Dermis microvascular lymphatic vessel endothelial cell (primary cell): ENCODE data around the gene ZBTB14. TPM values are rescaled to one million over a fixed set of nuclear protein-coding genes. Genes with fewer than 3 reads are reported as not detected.

Experiments used
- DNase-seq, 2 donors: peaks; one replicate each; pipeline versions ENCODE4 v3.0.0 to v3.0.0-alpha.2; 2010; ENCODE audit warnings: low read depth in 2 of 2
- total RNA-seq: library from RNA; depleted of rRNA; stranded (reverse); fragments of >200 nt; gene quantifications from 2 replicates; pipeline ENCODE4 v1.2.1, GENCODE V29; 2014

ZBTB14 gene, protein sequence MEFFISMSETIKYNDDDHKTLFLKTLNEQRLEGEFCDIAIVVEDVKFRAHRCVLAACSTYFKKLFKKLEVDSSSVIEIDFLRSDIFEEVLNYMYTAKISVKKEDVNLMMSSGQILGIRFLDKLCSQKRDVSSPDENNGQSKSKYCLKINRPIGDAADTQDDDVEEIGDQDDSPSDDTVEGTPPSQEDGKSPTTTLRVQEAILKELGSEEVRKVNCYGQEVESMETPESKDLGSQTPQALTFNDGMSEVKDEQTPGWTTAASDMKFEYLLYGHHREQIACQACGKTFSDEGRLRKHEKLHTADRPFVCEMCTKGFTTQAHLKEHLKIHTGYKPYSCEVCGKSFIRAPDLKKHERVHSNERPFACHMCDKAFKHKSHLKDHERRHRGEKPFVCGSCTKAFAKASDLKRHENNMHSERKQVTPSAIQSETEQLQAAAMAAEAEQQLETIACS
- 10.0 and 11.5 TPM in 2 replicates for total RNA-seq

DNA sequence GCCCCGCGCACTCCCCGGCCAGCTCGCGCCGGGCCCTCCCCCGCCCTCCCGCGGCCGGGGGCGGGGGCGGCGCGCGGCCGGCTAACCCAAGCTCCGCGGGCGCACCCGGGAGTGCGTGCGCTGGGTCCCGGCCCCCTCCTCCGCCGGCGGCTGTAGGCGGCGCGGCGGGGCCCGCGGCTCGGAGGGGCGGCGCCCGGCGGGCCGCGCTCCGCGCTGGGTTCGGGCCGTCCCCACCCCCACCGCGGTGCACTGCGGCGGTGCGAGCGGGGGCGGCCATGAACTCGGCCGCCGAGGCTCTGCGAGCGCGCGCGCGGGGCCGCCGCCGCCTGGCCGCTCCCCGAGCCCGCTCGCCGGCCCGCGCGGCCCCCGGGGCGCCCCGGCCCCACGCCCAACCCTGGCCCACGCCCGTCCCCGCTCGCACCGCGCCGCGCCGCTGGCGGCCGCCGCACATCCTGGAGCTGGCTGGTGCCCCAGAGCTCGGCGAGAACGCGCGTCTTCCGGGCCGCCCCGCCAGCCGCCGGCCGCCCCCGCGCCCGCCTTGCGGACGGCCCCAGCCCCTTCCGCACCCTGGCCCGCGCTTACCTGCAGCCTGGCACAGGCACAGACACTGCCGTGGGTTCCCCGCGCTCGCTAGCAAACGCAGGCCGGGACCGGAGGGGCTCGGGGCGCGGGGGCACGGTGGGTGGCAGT, at the start of gene ZBTB14:
Gene ZBTB14 (minus strand): TSS at position 496 of the 690 bp plus-strand sequence. CDS start 2,480 bp downstream, outside the sequence.
- DNase-seq = peak; percentile 9 to 67

DNA sequence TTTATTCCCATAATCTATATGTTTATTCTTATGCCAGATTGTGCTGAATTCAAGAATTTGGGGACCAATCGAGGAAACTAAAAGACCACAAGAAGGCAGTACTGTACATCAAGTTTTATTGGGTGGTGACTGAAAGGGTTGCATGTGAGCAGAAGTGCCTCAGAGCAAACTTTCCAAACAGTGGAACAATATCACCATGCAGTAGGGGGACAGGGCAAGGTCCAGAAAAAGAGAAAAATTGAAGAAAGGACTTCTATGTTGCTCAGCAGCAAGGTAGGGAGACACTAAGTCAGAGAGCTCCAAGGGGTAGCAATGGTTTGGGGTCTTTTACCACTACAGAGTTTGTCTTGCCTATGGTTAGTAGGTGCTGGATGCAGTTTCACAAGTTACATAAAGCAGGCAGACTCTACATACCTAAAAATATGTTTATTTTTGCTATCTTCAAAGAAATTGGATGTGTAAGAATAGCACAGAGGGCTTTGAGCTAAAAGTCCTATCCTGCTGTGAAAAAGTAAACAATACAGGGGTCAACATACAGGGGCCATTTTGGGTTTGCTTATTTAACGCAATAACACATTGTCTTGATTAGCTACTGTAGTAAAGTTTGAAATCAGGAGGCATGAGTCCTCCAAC, 43.8 kb upstream of the ZBTB14 start:
- DNase-seq = no peak

DNA sequence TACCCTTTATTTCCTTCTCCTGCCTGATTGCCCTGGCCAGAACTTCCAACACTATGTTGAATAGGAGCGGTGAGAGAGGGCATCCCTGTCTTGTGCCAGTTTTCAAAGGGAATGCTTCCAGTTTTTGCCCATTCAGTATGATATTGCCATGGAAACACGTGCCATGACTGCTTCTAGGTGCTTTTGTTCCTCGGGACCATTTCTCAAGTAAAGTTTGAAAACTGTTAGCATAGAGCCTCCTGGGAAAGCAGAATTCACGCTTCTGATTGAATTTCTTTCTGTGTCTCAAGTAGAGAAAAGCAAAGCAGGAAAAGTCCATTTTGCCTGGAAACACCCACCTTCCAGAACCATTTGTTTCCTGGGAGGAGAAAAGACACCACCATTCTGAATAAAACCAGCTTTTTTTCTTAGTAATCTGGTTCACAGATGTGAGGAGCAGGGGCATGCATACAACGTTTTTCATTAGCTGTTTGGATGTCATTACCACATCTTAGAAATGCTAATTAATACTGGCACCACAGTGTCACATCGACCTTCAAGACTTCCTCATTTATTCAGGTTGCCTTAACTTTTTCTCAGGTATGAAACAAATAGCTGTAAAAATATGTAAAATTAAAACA, 39.0 kb upstream of the ZBTB14 start:
- DNase-seq = no peak

DNA sequence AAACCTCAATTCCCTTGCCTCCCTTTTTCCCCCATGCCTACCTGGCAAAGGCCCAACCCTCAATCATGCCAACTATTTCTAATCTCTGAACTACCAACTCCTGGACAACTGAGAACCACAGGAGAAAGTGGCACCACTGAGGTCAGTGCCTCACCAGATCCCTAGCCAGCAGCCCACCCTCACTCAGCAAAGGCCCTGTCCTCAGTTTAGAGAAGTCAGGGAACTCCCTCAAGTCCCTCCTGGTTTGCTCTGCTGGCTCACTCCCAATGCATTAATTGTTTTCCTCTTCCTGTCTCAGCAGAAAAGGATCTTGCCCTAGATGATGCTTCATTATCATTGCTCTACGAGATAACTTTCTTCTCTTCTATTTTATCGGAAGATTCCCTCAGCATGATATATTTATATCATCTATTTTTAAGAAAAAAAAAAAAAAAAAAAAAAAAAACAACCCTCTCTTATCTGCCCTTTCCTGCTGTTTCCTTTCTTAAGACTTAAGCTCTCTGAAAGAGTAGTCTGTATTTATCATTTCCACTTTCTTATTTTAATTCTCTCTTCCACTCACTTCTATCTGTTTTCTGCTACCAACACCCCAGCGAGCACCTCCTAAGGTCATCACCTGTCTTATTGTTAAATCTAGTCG, 22.7 kb upstream of the ZBTB14 start:
- no peak for DNase-seq

DNA sequence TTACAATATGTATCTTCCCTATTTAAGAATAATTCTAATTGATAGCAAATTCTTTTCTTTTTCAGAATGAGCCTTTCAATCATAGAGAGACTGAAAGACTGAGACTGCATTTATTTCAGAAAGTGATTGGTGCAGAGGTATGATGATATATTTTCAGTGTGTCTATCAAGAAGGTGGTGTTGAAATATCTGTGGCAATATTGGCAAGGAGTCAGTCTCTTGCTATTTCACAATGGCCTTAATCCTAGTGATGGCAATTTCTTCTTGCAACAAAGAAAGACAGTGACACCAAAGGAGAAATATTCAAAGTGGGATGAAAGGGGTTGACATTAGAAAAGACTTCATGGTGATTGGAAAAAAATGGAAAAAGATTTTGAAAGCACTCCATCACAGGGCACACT, 21.7 kb upstream of the ZBTB14 start:
- DNase-seq = no peak

DNA sequence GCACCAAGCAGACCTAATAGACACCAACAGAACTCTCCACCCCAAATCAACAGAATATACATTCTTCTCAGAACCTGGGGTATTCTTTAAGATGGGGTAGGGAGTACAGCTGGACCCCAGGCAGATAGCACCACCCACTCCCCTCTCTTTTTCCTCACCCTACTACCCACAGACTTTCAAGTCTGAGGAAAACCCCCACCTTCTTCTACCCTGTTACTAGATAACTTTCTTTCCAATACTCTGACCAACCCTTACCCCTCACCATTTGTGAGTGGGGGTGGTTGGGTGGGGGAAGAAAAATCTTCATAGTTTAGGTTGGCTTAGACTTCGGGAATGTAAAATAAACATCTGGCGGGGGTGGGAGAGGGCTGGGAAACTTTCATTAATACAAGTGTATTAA, 20.3 kb upstream of the ZBTB14 start:
- no peak for DNase-seq

DNA sequence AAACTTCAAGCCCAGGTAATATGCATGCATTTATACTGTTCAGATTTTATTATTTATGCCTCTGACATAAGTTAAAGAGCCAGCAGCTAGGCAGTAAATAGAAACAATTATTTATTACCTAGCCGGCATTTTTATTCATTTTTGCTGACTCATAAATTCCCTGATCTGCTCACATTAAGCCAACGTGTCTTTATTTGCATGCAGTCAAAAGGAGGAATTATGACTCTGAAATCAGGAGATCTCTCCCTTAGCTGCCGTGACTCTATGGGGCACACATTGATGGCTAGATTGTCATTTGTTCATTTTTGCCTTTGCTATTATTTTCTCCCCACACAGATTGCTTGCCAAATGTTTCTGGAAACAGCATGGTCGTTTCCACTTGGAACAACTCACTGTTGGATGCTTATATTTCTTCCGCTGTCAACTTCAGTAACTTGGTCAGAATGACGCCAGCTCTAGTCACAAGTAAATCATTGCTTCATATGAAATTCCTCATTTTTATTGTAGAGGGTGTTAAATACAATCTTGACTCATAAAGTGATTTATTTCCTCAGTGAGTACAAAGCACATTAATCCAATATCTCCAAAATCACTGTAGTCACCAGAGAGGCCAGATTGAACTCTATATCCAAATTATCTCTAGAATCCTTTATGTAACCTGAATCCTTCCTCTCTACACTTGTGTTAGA, 15.9 kb upstream of the ZBTB14 start:
- no peak for DNase-seq

DNA sequence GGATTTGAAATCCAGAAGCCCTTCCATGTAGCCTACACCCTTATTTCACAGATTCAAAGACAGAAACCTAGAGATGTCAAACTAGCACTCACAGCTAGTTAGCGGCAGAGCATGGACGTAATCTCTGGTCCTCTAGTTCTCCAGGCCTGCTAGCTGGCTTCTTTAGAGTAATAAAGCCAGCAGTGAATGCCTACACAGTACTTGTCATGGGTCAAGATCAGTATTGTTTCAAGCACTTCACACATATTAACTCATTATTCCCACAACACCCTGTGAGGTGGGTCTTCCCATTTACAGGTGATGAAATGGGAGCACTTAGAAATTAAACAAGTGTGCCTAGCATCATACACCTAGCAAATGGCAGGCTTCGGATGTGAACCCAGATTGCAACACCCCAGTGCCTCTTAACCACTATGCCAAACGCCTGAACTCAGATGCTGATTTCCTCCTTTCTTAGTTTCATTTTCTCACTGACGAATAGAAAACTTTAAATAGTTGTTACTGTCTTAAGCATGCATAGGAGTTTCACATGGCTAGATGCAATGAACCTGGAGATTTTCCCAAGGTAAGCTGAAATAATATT, 14.5 kb upstream of the ZBTB14 start:
- DNase-seq = no peak

DNA sequence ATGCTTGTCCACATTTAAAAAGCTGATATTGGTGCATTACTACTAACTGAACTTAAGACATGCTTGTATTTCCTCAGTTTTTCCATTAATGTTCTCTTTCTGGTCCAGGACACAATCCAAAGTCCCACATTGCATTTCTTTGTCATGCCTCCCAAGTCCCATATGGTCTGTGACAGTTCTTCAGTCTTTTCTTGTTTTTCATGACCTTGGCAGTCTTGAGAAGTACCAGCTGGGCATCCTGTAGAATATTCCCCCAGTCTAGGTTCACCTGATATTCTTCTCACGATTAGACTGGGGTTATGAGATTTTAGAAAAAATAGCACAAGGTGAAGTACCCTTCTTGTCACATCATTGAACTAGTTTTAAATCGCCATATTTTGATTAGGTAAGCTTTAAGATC, 10.3 kb upstream of the ZBTB14 start:
- DNase-seq = no peak

DNA sequence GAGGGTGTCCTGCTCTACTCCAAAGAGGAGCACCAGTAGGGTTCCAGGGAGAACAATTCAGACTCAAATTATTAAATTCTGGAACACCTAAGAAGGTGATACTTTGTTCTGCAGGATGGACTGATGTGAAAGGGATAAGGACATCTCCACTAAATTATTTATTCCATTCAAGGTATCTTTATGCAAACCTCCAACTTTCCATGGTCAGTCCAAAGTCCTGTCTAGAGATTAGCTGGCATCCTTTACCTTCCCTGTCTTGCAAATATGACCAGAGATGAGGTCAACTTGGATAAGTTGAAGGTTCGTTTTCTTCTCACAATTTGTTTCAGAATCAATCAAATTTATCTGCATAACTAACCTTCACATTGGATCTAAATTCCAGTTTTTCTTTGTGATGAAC, 8.7 kb upstream of the ZBTB14 start:
- no peak for DNase-seq

DNA sequence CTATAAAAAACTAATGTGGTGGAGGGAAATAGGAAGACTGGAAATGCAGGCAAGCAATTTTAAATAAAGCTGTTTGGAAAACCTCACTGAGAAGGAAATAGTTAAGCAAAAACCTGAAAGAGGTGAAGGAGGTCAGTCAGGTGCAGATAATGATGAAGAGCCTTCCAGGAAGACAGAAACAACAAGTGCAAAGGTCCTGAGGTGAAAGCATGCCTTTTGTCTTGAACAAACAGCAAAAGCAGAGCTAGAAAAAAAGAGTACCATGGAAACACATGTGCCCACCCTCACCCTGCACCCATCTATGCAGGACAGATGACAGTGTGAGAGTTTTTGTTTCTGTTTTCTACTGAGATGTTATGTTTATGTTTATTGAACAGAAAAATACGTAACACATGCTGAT, 8.1 kb upstream of the ZBTB14 start:
- no peak for DNase-seq

DNA sequence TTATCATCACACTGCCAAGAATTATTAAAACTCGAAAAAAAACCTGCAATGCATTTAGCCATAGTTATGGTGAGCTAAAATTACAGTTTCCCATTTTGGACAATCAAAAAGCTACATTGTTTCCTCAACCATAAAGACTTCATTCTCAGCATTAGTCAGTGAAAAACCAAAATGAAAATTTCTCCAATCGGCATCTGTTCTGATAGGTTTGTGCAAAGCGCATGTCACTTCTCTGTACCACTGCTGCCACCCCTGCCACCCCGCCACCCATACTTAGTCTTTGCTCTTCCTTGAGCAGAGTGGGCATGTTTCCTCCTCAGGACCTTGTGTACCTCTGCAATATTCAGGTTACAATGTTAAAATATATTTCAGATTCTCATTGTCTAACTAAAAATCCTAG, 7.1 kb upstream of the ZBTB14 start:
- no peak for DNase-seq

DNA sequence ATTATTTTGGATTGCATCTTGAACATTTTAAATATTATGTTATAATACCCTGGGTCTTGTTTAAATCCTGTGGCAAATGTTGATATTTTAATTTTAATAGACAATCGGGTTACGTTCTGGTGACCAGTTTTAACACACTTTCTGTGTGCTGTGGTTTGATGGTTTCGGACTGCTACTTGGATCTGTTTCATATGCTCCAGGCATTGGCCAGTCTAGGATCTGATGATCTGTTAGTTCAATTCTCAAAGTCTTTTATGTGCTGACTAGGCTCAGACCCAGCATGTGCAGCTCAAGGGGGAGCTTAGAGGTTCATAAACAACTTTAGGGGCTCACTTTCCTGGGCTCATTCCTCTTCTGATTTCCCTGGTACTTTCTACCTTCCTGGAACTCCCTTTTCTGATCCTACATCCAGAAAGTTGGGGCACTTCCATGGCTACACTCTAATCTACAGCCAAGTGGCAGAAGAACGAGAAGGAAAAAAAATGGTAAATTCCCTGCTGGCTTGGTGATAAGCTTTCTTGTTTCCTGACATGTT, 5.0 kb upstream of the ZBTB14 start:
- no peak for DNase-seq

DNA sequence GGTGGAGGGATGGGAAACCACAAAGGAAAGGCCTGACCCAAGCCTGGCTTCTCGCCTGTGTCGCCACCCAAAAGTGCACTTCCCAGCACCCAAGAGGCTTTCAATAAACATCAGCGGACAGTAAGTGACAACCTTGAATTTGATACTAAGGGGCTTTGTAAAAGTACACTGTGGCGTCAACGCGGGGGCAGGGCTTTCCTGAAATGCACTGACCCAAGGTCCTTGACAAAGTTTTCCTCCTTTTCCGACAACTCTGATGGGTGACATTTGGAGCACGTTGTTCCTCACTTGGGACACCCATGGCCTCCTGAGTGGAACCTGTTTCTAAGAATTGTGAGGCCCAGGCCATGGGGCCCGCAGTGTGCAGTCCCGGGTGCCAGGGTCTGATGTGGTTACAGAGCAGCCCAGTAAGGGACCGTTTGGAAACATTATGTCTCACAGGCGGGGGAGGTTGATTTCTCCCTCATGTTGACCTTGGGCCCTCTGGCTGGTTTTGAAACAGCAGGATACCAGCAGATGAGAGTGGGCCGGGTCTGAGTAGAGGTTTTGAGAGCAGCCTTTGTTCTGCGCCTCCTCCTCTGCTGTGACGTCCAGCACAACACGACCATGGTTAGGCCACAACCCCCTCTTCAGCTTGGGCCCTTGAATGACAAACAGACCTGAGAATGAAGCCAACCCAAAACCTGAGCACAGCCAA, 2.8 kb upstream of the ZBTB14 start:
- no peak for DNase-seq

DNA sequence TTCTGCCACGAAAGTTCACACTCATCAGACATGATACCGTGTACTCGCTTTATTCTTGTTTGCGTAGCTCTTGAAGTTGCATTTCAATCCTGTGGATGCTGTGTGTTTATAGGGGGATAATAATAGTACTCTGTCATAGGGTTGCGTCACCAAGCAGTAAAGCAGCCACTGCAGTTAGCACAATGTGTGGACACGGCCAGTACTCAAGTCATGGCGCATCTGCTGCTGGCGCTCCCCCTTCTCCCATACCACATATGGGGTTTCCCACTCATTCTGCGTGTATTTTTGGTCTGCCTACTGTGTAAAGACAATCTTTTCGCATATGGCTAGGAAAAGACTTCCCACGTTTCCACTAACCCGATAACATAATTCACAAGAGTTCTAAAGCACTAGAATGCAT, 2.1 kb upstream of the ZBTB14 start:
- no peak for DNase-seq

DNA sequence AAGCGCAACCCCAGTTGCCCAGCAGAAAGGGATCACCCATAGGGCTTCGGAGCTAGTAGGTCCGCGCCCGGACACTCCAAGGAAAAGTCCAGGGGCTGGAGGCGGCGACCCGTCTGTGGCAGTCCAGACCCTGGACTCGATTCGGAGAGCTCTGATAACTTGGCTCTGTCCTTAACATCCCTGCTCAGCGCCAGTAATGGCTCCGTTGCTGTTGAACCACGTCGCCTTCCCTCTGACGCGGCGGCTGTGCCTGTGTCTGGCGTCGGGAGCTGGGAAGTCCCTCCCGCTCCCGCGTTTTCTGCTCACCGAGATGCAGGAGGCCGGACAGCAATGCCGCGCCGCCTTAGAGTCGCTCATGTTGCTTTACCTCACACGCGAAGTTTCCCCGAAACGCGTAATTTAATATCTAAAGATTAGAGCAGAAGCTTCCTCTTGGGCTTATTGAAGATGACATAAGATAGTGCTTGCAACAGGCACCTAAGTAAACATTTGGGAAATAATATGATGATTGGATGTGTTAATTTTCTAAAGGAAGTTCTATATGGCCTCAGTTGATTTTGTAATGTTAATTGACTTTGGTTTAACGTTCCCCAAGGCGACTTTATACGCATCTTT, 1.3 kb upstream of the ZBTB14 start:
- DNase-seq = peak; percentile 70 to 90

DNA sequence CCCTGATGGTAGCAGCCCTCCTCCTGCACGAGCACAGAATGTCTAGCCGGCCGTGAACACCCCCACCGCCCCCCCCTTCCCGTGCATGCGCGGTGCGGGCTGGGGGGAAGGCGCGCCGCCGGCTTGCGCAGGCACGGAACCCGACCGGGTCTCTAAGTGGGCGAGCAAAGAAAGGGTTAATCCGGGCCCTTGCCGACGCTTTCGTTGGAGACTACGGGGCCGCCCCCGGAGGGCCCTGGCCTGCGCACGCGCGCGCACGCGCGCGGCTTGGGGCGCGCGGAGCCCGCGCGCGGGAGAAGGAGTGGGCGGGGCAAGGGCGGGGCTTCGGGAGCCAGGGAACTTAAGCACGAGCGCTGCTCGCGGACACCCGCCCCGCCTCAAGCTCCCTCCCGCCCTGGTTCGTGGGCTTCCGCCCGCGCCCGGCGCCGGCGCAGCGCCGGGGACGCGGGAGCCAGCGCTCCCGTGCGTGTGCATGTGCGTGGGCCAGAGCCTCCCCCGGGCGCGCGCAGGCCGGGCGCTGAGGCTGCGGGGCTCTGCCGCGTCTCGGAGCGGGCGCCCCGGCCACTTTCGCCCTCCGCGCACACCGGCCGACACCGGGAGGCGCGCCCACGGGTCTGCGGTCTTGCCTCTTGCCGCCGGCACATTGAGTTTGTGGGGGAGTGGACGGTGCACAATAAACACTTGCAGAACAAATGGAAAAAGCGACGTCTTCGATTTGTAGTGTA, 617 bp upstream of the ZBTB14 start:
- peak; percentile 93 to 96 for DNase-seq

DNA sequence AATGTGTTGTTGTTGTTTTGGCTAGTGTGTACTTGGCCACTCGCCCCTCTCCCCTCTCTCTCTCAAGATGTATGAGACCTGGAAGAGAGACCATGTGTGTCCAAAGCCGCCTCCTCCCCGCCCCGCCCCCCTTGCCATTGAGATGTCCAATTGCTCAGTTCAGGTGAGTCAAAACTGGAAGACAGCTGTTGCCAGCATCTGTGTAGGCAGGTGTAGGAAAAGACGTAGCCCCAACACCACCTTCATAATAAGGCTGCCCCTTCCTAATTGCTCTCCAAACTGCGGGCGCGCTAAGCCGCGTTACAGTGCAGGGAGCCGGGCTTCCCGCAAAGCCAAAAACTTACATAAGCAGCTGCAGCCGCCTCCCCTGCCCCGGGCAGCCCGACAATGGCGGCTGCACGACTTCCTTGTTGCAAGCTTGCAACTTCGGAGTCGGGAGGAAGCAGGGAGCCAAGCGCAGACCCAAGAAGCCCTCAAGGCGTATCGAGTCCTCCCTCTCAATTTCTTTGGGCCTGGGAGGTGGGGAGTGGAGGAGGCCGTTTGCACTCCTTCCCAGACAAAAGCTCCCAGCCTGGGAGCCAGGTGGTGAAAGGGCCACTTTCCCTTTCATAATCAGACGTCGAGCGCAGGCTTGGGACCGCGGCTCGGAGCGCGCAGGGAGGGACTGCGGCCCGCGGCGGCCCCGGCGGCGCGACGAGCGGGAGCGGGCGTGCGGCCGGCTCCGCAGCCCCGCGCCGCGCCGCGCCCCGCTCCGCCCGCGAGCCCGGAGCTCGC, 882 bp downstream of the ZBTB14 start:
- peak; percentile 7 to 58 for DNase-seq
